Choroid plexus epithelial cell (primary cell): ENCODE data around the gene ARAP1.

Experiments used
- DNase-seq: peaks from one replicate; pipeline ENCODE4 v3.0.0-alpha.2; 2010; ENCODE audit warnings: low read depth
- H3K4me3 ChIP-seq: 2 replicates; pipeline ENCODE4 v1.5.1; 2011; ENCODE audit warnings: low read depth, mild to moderate bottlenecking, control low read depth, low read length, moderate library complexity
- TF ChIP-seq, protein P1 (sequence below): conservative IDR thresholded peaks from 2 replicates; pipeline ENCODE4 v1.5.1; 2011; ENCODE audit warnings: low read depth, mild to moderate bottlenecking, control low read depth, inconsistent platforms, low read length, moderate library complexity

The ARAP1 gene

DNA sequence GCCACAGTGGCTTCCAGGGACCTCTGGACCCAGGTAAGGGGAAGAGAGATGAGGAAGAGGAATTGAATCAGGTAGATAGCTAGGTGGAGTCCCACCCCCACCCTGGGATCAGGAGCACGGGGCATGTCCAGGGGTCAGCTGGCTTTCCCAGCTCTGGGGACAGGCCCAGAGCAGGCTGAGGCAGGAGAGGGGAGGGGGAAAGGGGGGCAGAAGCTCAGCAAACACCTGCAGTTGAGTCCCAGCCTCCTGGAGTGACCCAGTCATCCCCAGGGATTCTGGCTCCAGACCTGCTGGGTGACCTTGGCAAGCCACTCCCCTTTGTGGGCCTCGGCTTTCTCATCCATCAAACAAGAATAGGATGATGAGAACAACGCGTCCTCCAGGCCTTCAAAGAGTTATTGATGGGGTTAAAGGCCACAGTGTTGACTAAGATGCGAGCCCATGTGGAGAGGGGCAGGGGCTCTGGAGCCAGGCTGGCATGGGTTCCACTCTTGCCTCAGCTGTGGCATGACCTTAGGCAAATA lies 25.6 kb upstream of the ARAP1 start:
- TF ChIP-seq, protein P1, sequence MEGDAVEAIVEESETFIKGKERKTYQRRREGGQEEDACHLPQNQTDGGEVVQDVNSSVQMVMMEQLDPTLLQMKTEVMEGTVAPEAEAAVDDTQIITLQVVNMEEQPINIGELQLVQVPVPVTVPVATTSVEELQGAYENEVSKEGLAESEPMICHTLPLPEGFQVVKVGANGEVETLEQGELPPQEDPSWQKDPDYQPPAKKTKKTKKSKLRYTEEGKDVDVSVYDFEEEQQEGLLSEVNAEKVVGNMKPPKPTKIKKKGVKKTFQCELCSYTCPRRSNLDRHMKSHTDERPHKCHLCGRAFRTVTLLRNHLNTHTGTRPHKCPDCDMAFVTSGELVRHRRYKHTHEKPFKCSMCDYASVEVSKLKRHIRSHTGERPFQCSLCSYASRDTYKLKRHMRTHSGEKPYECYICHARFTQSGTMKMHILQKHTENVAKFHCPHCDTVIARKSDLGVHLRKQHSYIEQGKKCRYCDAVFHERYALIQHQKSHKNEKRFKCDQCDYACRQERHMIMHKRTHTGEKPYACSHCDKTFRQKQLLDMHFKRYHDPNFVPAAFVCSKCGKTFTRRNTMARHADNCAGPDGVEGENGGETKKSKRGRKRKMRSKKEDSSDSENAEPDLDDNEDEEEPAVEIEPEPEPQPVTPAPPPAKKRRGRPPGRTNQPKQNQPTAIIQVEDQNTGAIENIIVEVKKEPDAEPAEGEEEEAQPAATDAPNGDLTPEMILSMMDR: no peak
- DNase-seq: no peak
- no peak overlapping the region for H3K4me3 ChIP-seq

DNA sequence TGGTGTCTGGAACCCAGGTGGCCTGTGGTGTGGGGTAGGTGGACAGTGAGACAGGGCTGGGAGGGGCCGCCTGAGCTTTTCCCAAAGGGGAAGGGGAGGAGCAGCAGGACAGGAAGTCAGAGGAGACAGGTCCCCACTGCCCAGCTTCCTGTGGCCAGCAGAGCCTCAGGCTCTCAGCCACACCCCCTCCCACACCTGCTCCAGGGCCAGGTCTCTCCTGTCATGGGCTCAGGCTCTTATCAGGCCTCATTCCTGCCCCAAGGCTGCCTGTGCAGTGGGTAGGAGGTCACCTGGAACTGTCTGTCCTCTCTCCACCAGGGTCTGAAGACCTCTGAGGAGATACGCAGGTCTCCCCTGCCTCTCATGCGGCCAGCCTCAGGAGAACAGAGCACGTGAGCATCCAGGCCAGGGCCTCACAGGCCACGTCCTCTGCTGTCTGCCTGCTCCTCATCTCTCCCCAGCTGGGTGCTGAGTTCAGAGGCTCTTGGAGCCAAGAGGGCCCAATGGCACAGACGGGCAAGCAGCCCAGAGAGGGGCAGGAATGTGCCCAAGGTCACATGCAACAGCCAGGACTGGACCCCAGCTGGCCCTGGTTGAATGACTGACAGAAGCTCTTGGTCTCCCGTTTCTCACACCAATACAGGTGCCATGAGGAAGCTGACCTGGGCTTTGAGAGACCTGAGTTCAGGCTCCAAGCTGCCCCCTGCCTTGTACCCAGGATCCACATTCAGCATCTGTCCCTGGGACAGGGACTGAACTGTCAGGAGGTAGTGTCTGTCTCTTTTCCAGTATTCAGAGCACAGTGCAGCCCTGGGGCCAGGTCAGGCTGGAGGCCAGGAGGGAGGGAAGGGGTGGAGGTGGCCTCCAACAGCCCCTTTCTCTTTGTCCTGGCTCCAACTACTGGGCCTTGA lies 24.9 kb upstream of the ARAP1 start:
- DNase-seq: no peak
- TF ChIP-seq, protein P1: no peak
- no peak overlapping the region for H3K4me3 ChIP-seq

DNA sequence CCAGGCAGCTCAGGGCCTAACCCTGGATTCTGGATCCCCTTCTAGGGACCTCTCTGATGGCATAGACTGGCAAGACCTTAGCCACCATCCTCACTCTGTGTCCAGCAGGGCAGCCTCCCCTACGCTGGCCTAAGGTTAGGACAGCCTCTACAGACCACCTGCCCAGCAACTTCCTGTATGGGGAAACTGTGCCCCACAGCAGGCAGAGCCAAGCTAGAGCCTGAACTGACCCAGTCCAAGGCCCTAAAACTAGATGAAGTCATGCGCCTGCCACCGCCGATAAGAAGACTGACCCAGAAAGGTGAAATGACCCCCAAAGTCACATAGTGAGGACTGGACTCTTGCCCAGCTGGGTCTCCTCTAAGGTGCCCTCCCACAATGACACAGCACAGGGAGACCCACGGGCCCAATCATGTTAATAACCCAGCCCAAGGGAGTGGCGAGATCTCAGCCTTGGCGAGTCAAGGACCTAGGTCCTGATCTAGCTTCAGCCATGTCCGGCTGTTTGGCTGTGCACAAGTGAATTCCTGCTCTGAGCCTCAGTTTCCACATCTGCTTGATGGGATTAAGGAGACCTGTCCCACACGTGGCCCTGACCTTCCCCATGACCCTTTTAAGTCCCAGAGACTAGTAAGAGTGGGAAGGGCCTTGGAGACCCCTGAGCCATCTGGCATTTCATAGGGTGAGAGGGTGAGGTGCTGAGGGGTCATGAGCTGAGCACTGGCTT lies 24.1 kb upstream of the ARAP1 start:
- TF ChIP-seq, protein P1: no peak
- no peak overlapping the region for H3K4me3 ChIP-seq
- DNase-seq: no peak

DNA sequence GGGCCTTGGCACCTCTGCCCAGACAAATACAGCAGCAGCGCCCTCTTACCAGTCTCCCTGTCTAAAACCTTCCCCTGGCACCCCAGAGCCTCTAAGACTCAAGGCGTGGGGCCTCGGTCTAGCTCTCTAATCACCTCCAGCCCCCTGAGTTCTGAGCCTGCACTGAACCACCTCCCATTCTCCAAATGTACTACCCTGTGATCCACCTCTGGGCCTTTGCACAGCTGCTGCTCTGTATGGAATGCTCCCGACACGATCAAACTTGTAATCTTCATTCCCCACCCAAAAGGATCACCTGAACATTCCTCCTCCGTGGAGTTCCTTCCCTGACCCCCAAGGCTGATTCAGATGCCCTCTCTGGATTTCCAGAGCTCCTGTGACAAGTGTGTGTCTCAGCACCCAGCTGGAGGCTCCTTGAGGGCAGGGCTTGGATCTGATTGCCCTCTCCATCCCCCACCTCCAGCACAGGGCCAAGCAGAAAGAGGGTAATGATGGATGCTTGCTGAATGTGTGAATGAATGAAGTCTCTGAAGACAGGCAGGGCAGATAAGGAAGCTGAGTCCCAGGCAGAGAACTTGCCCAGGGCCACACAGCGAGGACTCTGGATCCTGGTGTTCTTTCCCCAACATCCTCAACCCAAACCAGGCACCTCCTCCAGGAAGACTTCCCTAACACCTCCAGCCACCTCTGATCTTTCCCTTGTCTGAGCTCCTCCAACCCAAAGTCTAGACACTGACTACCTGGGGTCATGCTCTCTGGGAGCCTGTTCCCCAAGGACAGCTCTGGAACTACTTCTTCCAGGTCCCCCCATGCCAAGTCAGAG lies 23.3 kb upstream of the ARAP1 start:
- no peak for DNase-seq
- TF ChIP-seq, protein P1: no peak
- H3K4me3 ChIP-seq: no peak overlapping the region

DNA sequence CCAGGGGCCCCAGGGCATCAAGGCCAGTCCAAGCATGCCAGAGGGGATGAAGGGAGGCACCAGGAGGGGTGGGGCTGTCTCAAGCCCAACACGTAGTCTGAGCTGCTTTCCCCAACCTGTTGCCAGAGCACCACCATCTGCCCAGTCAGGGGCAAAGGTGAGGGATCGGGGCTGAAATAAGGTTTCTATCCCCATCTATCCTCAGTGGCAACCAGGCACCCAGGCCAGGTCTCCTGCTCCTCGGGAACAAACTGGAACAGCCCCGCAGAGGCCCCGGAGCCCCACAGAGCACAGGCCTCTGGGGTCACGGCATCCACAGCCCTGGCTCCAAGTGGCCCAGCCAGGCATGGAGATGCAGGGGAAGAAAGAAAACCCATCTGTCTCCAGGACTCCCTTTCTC lies 22.3 kb upstream of the ARAP1 start:
- no peak overlapping the region for H3K4me3 ChIP-seq
- no peak for DNase-seq
- TF ChIP-seq, protein P1: no peak

DNA sequence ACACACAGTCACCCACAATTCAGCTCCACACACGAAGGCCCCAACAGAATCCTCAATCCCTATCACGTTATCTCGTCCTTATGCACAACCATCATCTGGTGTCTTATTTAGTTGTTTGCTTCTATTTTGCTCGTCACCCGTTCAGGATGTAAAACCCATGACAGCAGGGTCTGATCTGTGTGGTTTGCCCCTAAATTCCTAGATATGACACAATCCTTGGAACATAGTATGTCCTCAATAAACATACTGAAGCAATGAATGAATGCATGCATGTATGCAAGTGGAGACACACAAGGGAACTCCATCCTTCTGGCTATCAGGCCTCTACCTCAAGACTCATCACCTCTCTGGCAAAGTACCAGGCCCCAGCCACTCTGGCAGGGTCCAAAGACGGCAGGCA lies 21.5 kb upstream of the ARAP1 start:
- no peak overlapping the region for H3K4me3 ChIP-seq
- DNase-seq: peak; percentile 61
- TF ChIP-seq, protein P1: no peak
